ENCODE measurements around the gene YBEY.
"Not testable (repeated sequence)": the region's sequence is repeated elsewhere in the genome, so short reads cannot be mapped to it uniquely, and the experiment has no call there.

Gene YBEY

GRCh38 chr21:46304955-46305354 is 18.8 kb downstream of the YBEY start:
- no peak for DNase-seq

- DNase-seq = no peak
Observed at GRCh38 chr21:46307625-46308024, 21.5 kb downstream of the YBEY start.

GRCh38 chr21:46308431-46308830 is 22.3 kb downstream of the YBEY start:
- DNase-seq = no peak

GRCh38 chr21:46310260-46310659 is 24.1 kb downstream of the YBEY start:
- DNase-seq = not testable (repeated sequence)

GRCh38 chr21:46311568-46311967 is 25.4 kb downstream of the YBEY start:
- DNase-seq = no peak

GRCh38 chr21:46312949-46313348 is 26.8 kb downstream of the YBEY start:
- DNase-seq = no peak

- DNase-seq = no peak
Observed at GRCh38 chr21:46314441-46315020, 28.4 kb downstream of the YBEY start.

- no peak for DNase-seq
Observed at GRCh38 chr21:46316708-46317324, 30.7 kb downstream of the YBEY start.

GRCh38 chr21:46317710-46318463 is 31.7 kb downstream of the YBEY start:
- DNase-seq = no peak

GRCh38 chr21:46318464-46318845 is 32.3 kb downstream of the YBEY start:
- no peak for DNase-seq

GRCh38 chr21:46319186-46319585 is 33.0 kb downstream of the YBEY start:
- no peak for DNase-seq

- DNase-seq = no peak
Observed at GRCh38 chr21:46320331-46320801, 34.2 kb downstream of the YBEY start.

GRCh38 chr21:46322351-46323226 is 36.4 kb downstream of the YBEY start:
- peak; percentile 15 to 23 for DNase-seq

- DNase-seq = no peak
Observed at GRCh38 chr21:46323227-46323709, 37.1 kb downstream of the YBEY start.

- DNase-seq = peak; percentile 96 to 98
Observed at GRCh38 chr21:46323710-46324389, 37.7 kb downstream of the YBEY start, which contains the start of the genes C21orf58 and PCNT. TSS of gene C21orf58 (minus strand) at chr21:46323870. CDS start at chr21:46322738, 1,132 bp downstream. TSS of gene PCNT (plus strand) at chr21:46324156. CDS start at chr21:46324229, 73 bp downstream.

GRCh38 chr21:46324390-46325072 is 38.4 kb downstream of the YBEY start:
- peak; percentile 78 to 92 for DNase-seq

GRCh38 chr21:46325073-46325912 is 39.2 kb downstream of the YBEY start:
- peak in 1 of 2 donors; percentile 4 for DNase-seq

GRCh38 chr21:46326110-46326703 is 40.1 kb downstream of the YBEY start:
- DNase-seq = no peak

GRCh38 chr21:46327711-46328110 is 41.6 kb downstream of the YBEY start:
- no peak for DNase-seq

- no peak for DNase-seq
Observed at GRCh38 chr21:46328151-46328550, 42.0 kb downstream of the YBEY start.

Measured in inflammatory macrophage treated with lipopolysaccharide for 1 hour (primary cell).